Measurements from ENCODE around the gene PRKAR1B.

DNA sequence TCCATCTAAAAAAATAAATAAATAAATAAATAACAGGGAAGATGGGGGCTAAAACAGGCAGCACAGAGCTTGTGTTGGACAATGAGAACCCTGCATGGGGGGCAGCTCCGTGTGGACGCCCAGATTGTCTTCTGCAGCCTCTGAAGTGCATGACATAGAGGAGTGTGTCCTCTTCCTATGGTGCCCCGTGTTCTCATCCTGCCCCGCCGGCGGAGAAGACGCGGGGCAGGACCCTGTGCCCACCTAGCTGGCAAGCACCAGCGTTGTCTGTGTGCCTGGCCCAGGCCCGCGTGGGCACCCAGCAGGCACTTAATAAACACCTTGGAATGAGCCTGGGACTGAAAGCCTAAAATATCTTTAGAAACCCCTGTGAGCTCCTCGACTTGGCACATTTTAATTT, 89.3 kb downstream of the PRKAR1B start:
- TF ChIP-seq NR2C2 (IDR thresholded peaks at IDR 0.05; ENCODE audit: borderline replicate concordance, control insufficient read depth, insufficient read length, low read depth) (no peak), SIN3A (IDR thresholded peaks at IDR 0.05; ENCODE audit: low read depth, low read length) (no peak), POLR2AphosphoS2 (IDR thresholded peaks at IDR 0.05; ENCODE audit: low read depth, low read length) (no peak), TAF1 (IDR thresholded peaks at IDR 0.05; ENCODE audit: borderline replicate concordance, low read depth, low read length) (no peak), EP300 (IDR thresholded peaks at IDR 0.05; ENCODE audit: borderline replicate concordance in 1 of 2, control insufficient read depth in 1 of 2, low read depth in 2 of 2, low read length in 2 of 2) (no peak)

Measured in GM12878 (cell line).